ENCODE measurements around the gene OR52E8.

DNA sequence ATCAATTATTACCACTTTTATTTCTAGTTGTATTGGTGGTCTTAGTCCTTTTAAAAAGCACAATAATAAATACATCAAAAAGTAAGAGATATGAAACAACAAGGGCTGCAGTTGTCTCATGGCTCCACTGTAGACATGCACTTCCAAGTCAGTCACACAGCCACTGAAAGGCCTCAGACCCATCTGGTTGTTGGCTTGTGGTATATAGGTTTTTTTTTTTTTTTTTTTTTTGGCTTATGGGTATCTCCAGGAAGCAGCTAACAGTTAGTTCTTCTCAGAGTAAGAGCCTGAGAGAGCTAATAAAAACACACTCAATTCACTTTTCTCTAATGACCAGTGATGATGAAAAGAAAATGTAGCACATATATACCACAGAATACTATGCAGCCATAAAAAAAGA, 9.8 kb downstream of the OR52E8 start:
- TF ChIP-seq GATAD2A (IDR thresholded peaks at IDR 0.05) = no peak
- TF ChIP-seq ATF1 (CRISPR knock-in tag; IDR thresholded peaks at IDR 0.05) = no peak
- TF ChIP-seq ATF1 (tag; IDR thresholded peaks at IDR 0.05) = no peak
- no peak for TF ChIP-seq CBX5 (IDR thresholded peaks at IDR 0.05; ENCODE audit: borderline replicate concordance, low read depth)
- no peak for TF ChIP-seq MYBL2 (IDR thresholded peaks at IDR 0.05; ENCODE audit: low read depth)
- no peak for TF ChIP-seq MYBL2 (CRISPR knock-in tag; IDR thresholded peaks at IDR 0.05; ENCODE audit: borderline replicate concordance)
- no peak for TF ChIP-seq ZSCAN32 (CRISPR knock-in tag; IDR thresholded peaks at IDR 0.05)
- TF ChIP-seq, protein P1, sequence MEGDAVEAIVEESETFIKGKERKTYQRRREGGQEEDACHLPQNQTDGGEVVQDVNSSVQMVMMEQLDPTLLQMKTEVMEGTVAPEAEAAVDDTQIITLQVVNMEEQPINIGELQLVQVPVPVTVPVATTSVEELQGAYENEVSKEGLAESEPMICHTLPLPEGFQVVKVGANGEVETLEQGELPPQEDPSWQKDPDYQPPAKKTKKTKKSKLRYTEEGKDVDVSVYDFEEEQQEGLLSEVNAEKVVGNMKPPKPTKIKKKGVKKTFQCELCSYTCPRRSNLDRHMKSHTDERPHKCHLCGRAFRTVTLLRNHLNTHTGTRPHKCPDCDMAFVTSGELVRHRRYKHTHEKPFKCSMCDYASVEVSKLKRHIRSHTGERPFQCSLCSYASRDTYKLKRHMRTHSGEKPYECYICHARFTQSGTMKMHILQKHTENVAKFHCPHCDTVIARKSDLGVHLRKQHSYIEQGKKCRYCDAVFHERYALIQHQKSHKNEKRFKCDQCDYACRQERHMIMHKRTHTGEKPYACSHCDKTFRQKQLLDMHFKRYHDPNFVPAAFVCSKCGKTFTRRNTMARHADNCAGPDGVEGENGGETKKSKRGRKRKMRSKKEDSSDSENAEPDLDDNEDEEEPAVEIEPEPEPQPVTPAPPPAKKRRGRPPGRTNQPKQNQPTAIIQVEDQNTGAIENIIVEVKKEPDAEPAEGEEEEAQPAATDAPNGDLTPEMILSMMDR (IDR thresholded peaks at IDR 0.05 in 2 of 3, conservative IDR thresholded peaks at IDR 0.05 in 1 of 3; ENCODE audit: insufficient read depth in 2 of 3, low read depth in 1 of 3, low read length in 3 of 3) = no peak
- no peak for TF ChIP-seq RAD21 (CRISPR knock-in tag; conservative IDR thresholded peaks at IDR 0.05 in 1 of 2, IDR thresholded peaks at IDR 0.05 in 1 of 2)
- no peak for TF ChIP-seq HNRNPK (IDR thresholded peaks at IDR 0.05; ENCODE audit: low read depth, low read length, poor library complexity, severe bottlenecking)
- TF ChIP-seq, protein P2, sequence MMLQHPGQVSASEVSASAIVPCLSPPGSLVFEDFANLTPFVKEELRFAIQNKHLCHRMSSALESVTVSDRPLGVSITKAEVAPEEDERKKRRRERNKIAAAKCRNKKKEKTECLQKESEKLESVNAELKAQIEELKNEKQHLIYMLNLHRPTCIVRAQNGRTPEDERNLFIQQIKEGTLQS (IDR thresholded peaks at IDR 0.05) = no peak
- TF ChIP-seq, protein P2 (CRISPR knock-in tag; conservative IDR thresholded peaks at IDR 0.05) = no peak
- no peak for TF ChIP-seq POU5F1 (IDR thresholded peaks at IDR 0.05; ENCODE audit: borderline replicate concordance, low read depth, low read length, partially characterized antibody)
